Keratinocyte (primary cell): ENCODE data around the gene WDR1. TPM values are rescaled to one million over a fixed set of nuclear protein-coding genes. Genes with fewer than 3 reads are reported as not detected.

Experiments used
- DNase-seq: peaks from one replicate; pipeline ENCODE4 v3.0.0-alpha.2; 2011; ENCODE audit warnings: low read depth, missing footprints, low spot score
- FAIRE-seq: peaks from 2 replicates; lab custom pipeline; 2011; peaks lifted over from hg19 to GRCh38; lab: Jason Lieb, UNC
- H2AFZ ChIP-seq: 2 replicates; pipeline ENCODE4 v1.6.0; 2012; ENCODE audit warnings: low read length, control low read depth, inconsistent platforms; ENCODE audit not compliant: control insufficient read depth
- H3K27ac ChIP-seq: 2 replicates; pipeline ENCODE4 v1.5.1; 2011; ENCODE audit warnings: low read length; ENCODE audit not compliant: control insufficient read depth, insufficient read depth
- H3K27me3 ChIP-seq: 3 replicates; pipeline ENCODE4 v1.6.0; 2011; ENCODE audit warnings: low read length; ENCODE audit not compliant: control insufficient read depth, insufficient read depth; ENCODE audit errors: extremely low read depth
- H3K36me3 ChIP-seq, 2 experiments: 2 replicates in 1 of 2; 3 replicates in 1 of 2; pipeline ENCODE4 v1.5.1; 2011; ENCODE audit warnings: low read length in 2 of 2, mild to moderate bottlenecking in 1 of 2; ENCODE audit not compliant: control insufficient read depth in 2 of 2, insufficient read depth in 2 of 2; ENCODE audit errors: extremely low read depth in 1 of 2
- H3K4me1 ChIP-seq: 3 replicates; pipeline ENCODE4 v1.5.1; 2011; ENCODE audit warnings: low read length; ENCODE audit not compliant: control insufficient read depth, insufficient read depth; ENCODE audit errors: extremely low read depth
- H3K4me2 ChIP-seq: 3 replicates; pipeline ENCODE4 v1.6.0; 2011; ENCODE audit warnings: low read depth, low read length; ENCODE audit not compliant: control insufficient read depth, insufficient read depth; ENCODE audit errors: extremely low read depth
- H3K4me3 ChIP-seq, 3 experiments: fragments of 200-600 bp in 1 of 3; sonication (generic) in 1 of 3; 2 replicates in 2 of 3; 3 replicates in 1 of 3; pipeline ENCODE4 v1.5.1; 2011 to 2016; ENCODE audit warnings: low read length in 3 of 3, mild to moderate bottlenecking in 3 of 3, control low read depth in 2 of 3, inconsistent platforms in 1 of 3, low read depth in 1 of 3, mixed read lengths in 1 of 3, mixed run types in 1 of 3, moderate library complexity in 1 of 3; ENCODE audit not compliant: control insufficient read depth in 2 of 3, insufficient read depth in 2 of 3; ENCODE audit errors: extremely low read depth in 1 of 3
- H3K79me2 ChIP-seq: 2 replicates; pipeline ENCODE4 v1.6.0; 2012; ENCODE audit warnings: low read length; ENCODE audit not compliant: control insufficient read depth, insufficient read depth
- H3K9ac ChIP-seq: 3 replicates; pipeline ENCODE4 v1.6.0; 2011; ENCODE audit warnings: low read length; ENCODE audit not compliant: control insufficient read depth, insufficient read depth; ENCODE audit errors: extremely low read depth
- H3K9me1 ChIP-seq: 3 replicates; pipeline ENCODE4 v1.6.0; 2011; ENCODE audit warnings: low read length; ENCODE audit not compliant: control insufficient read depth, insufficient read depth; ENCODE audit errors: extremely low read depth
- H3K9me3 ChIP-seq: 2 replicates; pipeline ENCODE4 v1.5.1; 2012; ENCODE audit warnings: low read depth, low read length; ENCODE audit not compliant: control insufficient read depth
- H4K20me1 ChIP-seq: 3 replicates; pipeline ENCODE4 v1.6.0; 2011; ENCODE audit warnings: low read length; ENCODE audit not compliant: control insufficient read depth, insufficient read depth; ENCODE audit errors: extremely low read depth
- CTCF ChIP-seq, 3 experiments: IDR thresholded peaks in 1 of 3; conservative IDR thresholded peaks in 1 of 3; optimal IDR thresholded peaks in 1 of 3; 2 replicates in 2 of 3; 3 replicates in 1 of 3; pipeline versions ENCODE3 to v1.5.1; 2011; ENCODE audit warnings: low read length in 3 of 3, mild to moderate bottlenecking in 3 of 3, moderate library complexity in 2 of 3, control low read depth in 1 of 3, inconsistent platforms in 1 of 3; ENCODE audit not compliant: insufficient read depth in 2 of 3; ENCODE audit errors: extremely low read depth in 1 of 3
- EZH2 ChIP-seq: IDR thresholded peaks from one replicate; pipeline ENCODE4 v1.6.1; 2012; ENCODE audit warnings: inconsistent platforms, mild to moderate bottlenecking, low read length, moderate library complexity
- dilution Hi-C: fragments of 300-500 bp; cut with MboI; formaldehyde crosslinking; loops from one replicate; pipeline ENCODE4 v1.7.0; 2020; ENCODE audit warnings: low sequenced_read_pairs; ENCODE audit not compliant: extremely low pct_ligation_motif_present
- polyA plus RNA-seq, 5 experiments: library from polyadenylated mRNA; depleted of rRNA in 3 of 5; stranded (reverse) in 3 of 5; stranded (forward) in 1 of 5; unstranded in 1 of 5; fragments of >200 nt; gene quantifications; 1 replicate in 1 of 5; 2 replicates in 3 of 5; 3 replicates in 1 of 5; pipeline versions ENCODE4 v1.2.1 to v1.2.3, GENCODE V29; 2011 to 2012; ENCODE audit warnings: missing spikeins in 2 of 5, low read depth in 1 of 5, low replicate concordance in 1 of 5

WDR1 gene
- polyA plus RNA-seq, 1 donor (not counting 4 experiments of a cell fraction or from before 2014, with no cell fraction given): 423 TPM

- FAIRE-seq (no peak), DNase-seq (no peak)
- no peaks in the 10 kb centered on the region for H3K9me3 ChIP-seq
- H3K9me1 ChIP-seq: peaks cover 20% of the 10 kb centered on the region
- TF ChIP-seq CTCF (optimal IDR thresholded peaks at IDR 0.05 in 1 of 3, IDR thresholded peaks at IDR 0.05 in 1 of 3, conservative IDR thresholded peaks at IDR 0.05 in 1 of 3; ENCODE audit: extremely low read depth in 1 of 3, insufficient read depth in 2 of 3, low read length in 3 of 3) (no peak), EZH2 (no peak)
- H3K36me3 ChIP-seq: peaks cover 47 to 82% of the 10 kb centered on the region in 2 experiments
- no peak overlapping the region for H3K4me2 ChIP-seq
- H3K9ac ChIP-seq: peak overlapping the region; percentile 42
- H4K20me1 ChIP-seq: peaks cover 65% of the 10 kb centered on the region
- no peaks in the 10 kb centered on the region for H3K27me3 ChIP-seq
- H3K4me1 ChIP-seq: peaks cover 72% of the 10 kb centered on the region
- no peak overlapping the region for H3K4me3 ChIP-seq
- no peak overlapping the region for H2AFZ ChIP-seq
- dilution Hi-C loops: no loop called here
- H3K79me2 ChIP-seq: peaks cover 95% of the 10 kb centered on the region
- H3K27ac ChIP-seq: no peak overlapping the region
These were observed 6.5 kb downstream of the WDR1 start for GRCh38 chr4:10109995-10110670.

GRCh38 chr4:10108818-10109783, 7.5 kb downstream of the WDR1 start:
- no peak for TF ChIP-seq EZH2
- TF ChIP-seq CTCF (optimal IDR thresholded peaks at IDR 0.05 in 1 of 3, IDR thresholded peaks at IDR 0.05 in 1 of 3, conservative IDR thresholded peaks at IDR 0.05 in 1 of 3; ENCODE audit: extremely low read depth in 1 of 3, insufficient read depth in 2 of 3, low read length in 3 of 3): no peak
- Histone ChIP-seq H3K9me3 (no peaks in the 10 kb centered on the region), H2AFZ (no peak overlapping the region), H4K20me1 (peaks cover 69% of the 10 kb centered on the region), H3K36me3 (peaks cover 49 to 77% of the 10 kb centered on the region in 2 experiments), H3K4me3 (no peak overlapping the region), H3K4me1 (peaks cover 65% of the 10 kb centered on the region), H3K9ac (peak overlapping the region; percentile 42), H3K79me2 (peaks cover 95% of the 10 kb centered on the region), H3K9me1 (peaks cover 20% of the 10 kb centered on the region), H3K4me2 (peak overlapping the region; percentile 39), H3K27ac (peak overlapping the region; percentile 62), H3K27me3 (no peaks in the 10 kb centered on the region)
- dilution Hi-C loops: no loop called here
- DNase-seq (peak; percentile 83), FAIRE-seq (peak; percentile 99)
